ENCODE data around the gene ZFC3H1. TPM values are rescaled to one million over a fixed set of nuclear protein-coding genes. Genes with fewer than 3 reads are reported as not detected.

ZFC3H1 gene
- total and polyA plus RNA-seq, 12 donors = 11.8 to 56.2 (median 31.9) TPM

- no peaks in the 10 kb centered on the region for H3K4me1 ChIP-seq (replicated peaks in 1 of 2)
- H3K9me3 ChIP-seq (replicated peaks in 1 of 3) = no peaks in the 10 kb centered on the region
- no peak overlapping the region for H3K4me3 ChIP-seq
- 33 to 50% (median 45%) methylated on average over 1 of the region's 1 CpG for WGBS, 4 donors
- H3K27me3 ChIP-seq = no peaks in the 10 kb centered on the region
- no peak for DNase-seq
- intact Hi-C loops (cut with DNase I) = no loop called here
- no peak overlapping the region for H3K27ac ChIP-seq
- H3K36me3 ChIP-seq (replicated peaks in 1 of 2) = no peaks in the 10 kb centered on the region
- TF ChIP-seq POLR2A (IDR thresholded peaks at IDR 0.05) (no peak), CTCF (IDR thresholded peaks at IDR 0.05) (no peak)
These were observed 8.2 kb upstream of the ZFC3H1 start for GRCh38 chr12:71671816-71672215.

GRCh38 chr12:71671311-71671710, 7.7 kb upstream of the ZFC3H1 start:
- intact Hi-C loops (cut with DNase I) = no loop called here
- H3K4me3 ChIP-seq = no peak overlapping the region

GRCh38 chr12:71666259-71666658, 2.6 kb upstream of the ZFC3H1 start:
- 92 to 99% (median 96%) methylated on average over 5 of the region's 5 CpGs for whole genome bisulfite sequencing, 4 donors
- no peaks in the 10 kb centered on the region for H3K36me3 ChIP-seq (replicated peaks in 1 of 2)
- H3K27me3 ChIP-seq = no peaks in the 10 kb centered on the region
- no peak for DNase-seq
- no peaks in the 10 kb centered on the region for H3K9me3 ChIP-seq (replicated peaks in 1 of 3)
- intact Hi-C loops (cut with DNase I) = loop anchor here in 1 of 2 donors (10.0 kb wide), 1 partner anchor 89 kb away; the partner anchor contains the start of gene RAB21
- H3K27ac ChIP-seq = no peak overlapping the region
- H3K4me1 ChIP-seq (replicated peaks in 1 of 2) = peaks cover 11 to 17% of the 10 kb centered on the region in 2 donors
- H3K4me3 ChIP-seq = no peak overlapping the region
- no peak for TF ChIP-seq CTCF (IDR thresholded peaks at IDR 0.05)
- no peak for TF ChIP-seq POLR2A (IDR thresholded peaks at IDR 0.05)

More at GRCh38 chr12:71671311-71671710, 7.7 kb upstream of the ZFC3H1 start:
- Histone ChIP-seq H3K4me1 (replicated peaks in 1 of 2) (no peaks in the 10 kb centered on the region), H3K9me3 (replicated peaks in 1 of 3) (no peaks in the 10 kb centered on the region), H3K27ac (no peak overlapping the region), H3K36me3 (replicated peaks in 1 of 2) (no peaks in the 10 kb centered on the region), H3K27me3 (no peaks in the 10 kb centered on the region)
- DNase-seq = no peak
- TF ChIP-seq POLR2A (IDR thresholded peaks at IDR 0.05) (no peak), CTCF (IDR thresholded peaks at IDR 0.05) (no peak)

DNA sequence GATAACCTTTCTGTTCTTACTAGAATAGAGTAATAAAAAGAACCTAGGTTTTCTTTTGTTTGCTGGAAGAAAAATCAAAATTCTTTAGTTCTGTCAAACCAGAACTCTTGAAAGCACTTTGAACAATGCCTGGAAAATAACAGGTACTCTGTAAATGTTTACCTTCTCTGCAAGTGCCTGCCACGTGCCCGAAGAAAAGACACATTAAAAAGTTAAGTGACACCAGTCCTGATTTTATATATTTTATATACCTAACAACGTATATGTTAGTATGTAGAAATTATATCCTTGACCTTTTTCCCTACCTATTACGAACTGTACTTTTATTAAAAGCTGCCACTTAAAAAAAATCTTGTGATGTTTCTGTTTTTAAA, 1.4 kb upstream of the ZFC3H1 start:
- peaks cover 11 to 29% of the 10 kb centered on the region in 2 donors for H3K4me1 ChIP-seq (replicated peaks in 1 of 2)
- H3K4me3 ChIP-seq = peak overlapping the region in 2 of 4 donors; percentile 65 to 84
- H3K27me3 ChIP-seq = no peaks in the 10 kb centered on the region
- DNase-seq = no peak
- WGBS, 4 donors = 9 to 13% (median 12%) methylated on average over 4 of the region's 4 CpGs
- no peak for TF ChIP-seq CTCF (IDR thresholded peaks at IDR 0.05)
- TF ChIP-seq POLR2A (IDR thresholded peaks at IDR 0.05) = no peak
- peaks cover 0 to 2% of the 10 kb centered on the region in 2 donors for H3K36me3 ChIP-seq (replicated peaks in 1 of 2)
- peak overlapping the region in 4 of 5 donors; percentile 94 to 100 (median 98) for H3K27ac ChIP-seq
- intact Hi-C loops (cut with DNase I) = loop anchor here in 1 of 2 donors (10.0 kb wide), 1 partner anchor 90 kb away; the partner anchor contains the start of gene RAB21
- no peaks in the 10 kb centered on the region for H3K9me3 ChIP-seq (replicated peaks in 1 of 3)
